Nephron (organoid): ENCODE data around the gene CD300H.
"Not testable (repeated sequence)": the region's sequence is repeated elsewhere in the genome, so short reads cannot be mapped to it uniquely, and the experiment has no call there.

Source experiments
- H3K27ac Mint-ChIP-seq, 3 experiments: 2 replicates each; pipeline ENCODE4 v1.8.0; 2020; ENCODE audit warnings: mixed read lengths in 3 of 3, mild to moderate bottlenecking in 2 of 3, moderate library complexity in 1 of 3
- H3K27me3 Mint-ChIP-seq: 2 replicates; pipeline ENCODE4 v1.8.0; 2021; ENCODE audit warnings: low read depth, mild to moderate bottlenecking, moderate library complexity, mixed read lengths
- H3K36me3 Mint-ChIP-seq: 2 replicates; pipeline ENCODE4 v1.8.0; 2020; ENCODE audit warnings: low read depth, mixed read lengths
- H3K4me1 Mint-ChIP-seq: 2 replicates; pipeline ENCODE4 v1.8.0; 2020; ENCODE audit warnings: mixed read lengths
- H3K4me3 Mint-ChIP-seq, 3 experiments: 2 replicates each; pipeline ENCODE4 v1.8.0; 2020; ENCODE audit warnings: mild to moderate bottlenecking in 3 of 3, mixed read lengths in 3 of 3, moderate library complexity in 2 of 3
- H3K9me3 Mint-ChIP-seq: 2 replicates; pipeline ENCODE4 v1.8.0; 2020; ENCODE audit warnings: mixed read lengths
- CTCF ChIP-seq, 3 experiments: fragments of 200-600 bp; sonication (generic); IDR thresholded peaks; one replicate each; pipeline ENCODE4 v1.5.0; 2021; ENCODE audit warnings: antibody characterized with exemption in 3 of 3; ENCODE audit not compliant: unreplicated experiment in 3 of 3

CD300H gene

GRCh38 chr17:74582633-74583032 lies 15.3 kb upstream of the CD300H start:
- no peak for TF ChIP-seq CTCF (IDR thresholded peaks at IDR 0.05; ENCODE audit: unreplicated experiment in 3 of 3)
- H3K4me1 Mint-ChIP-seq = no peaks in the 10 kb centered on the region
- H3K27ac Mint-ChIP-seq = no peak overlapping the region
- peaks cover 2% of the 10 kb centered on the region for H3K9me3 Mint-ChIP-seq
- peaks cover 4% of the 10 kb centered on the region for H3K27me3 Mint-ChIP-seq
- no peaks in the 10 kb centered on the region for H3K36me3 Mint-ChIP-seq
- H3K4me3 Mint-ChIP-seq = no peak overlapping the region

- H3K27ac Mint-ChIP-seq = no peak overlapping the region
- TF ChIP-seq CTCF (IDR thresholded peaks at IDR 0.05; ENCODE audit: unreplicated experiment in 3 of 3) = no peak
These were observed 12.6 kb upstream of the CD300H start for GRCh38 chr17:74579900-74580299.

GRCh38 chr17:74578979-74579378 lies 11.7 kb upstream of the CD300H start:
- Mint-ChIP-seq H3K4me1 (no peaks in the 10 kb centered on the region), H3K9me3 (peaks cover 2% of the 10 kb centered on the region), H3K27me3 (peaks cover 16% of the 10 kb centered on the region), H3K36me3 (no peaks in the 10 kb centered on the region), H3K27ac (no peak overlapping the region), H3K4me3 (no peak overlapping the region)
- TF ChIP-seq CTCF (IDR thresholded peaks at IDR 0.05; ENCODE audit: unreplicated experiment in 3 of 3) = no peak

More at GRCh38 chr17:74579900-74580299, 12.6 kb upstream of the CD300H start:
- Mint-ChIP-seq H3K4me3 (no peak overlapping the region), H3K9me3 (peaks cover 2% of the 10 kb centered on the region), H3K4me1 (no peaks in the 10 kb centered on the region), H3K36me3 (no peaks in the 10 kb centered on the region), H3K27me3 (peaks cover 12% of the 10 kb centered on the region)

- no peak overlapping the region for H3K27ac Mint-ChIP-seq
- H3K4me1 Mint-ChIP-seq = no peaks in the 10 kb centered on the region
- TF ChIP-seq CTCF (IDR thresholded peaks at IDR 0.05; ENCODE audit: unreplicated experiment in 3 of 3) = no peak
- no peak overlapping the region for H3K4me3 Mint-ChIP-seq
- peaks cover 22% of the 10 kb centered on the region for H3K27me3 Mint-ChIP-seq
- no peaks in the 10 kb centered on the region for H3K36me3 Mint-ChIP-seq
- peaks cover 2% of the 10 kb centered on the region for H3K9me3 Mint-ChIP-seq
These were observed 7.3 kb upstream of the CD300H start for GRCh38 chr17:74574489-74575142.

- not testable (repeated sequence) for H3K27ac Mint-ChIP-seq, H3K9me3 Mint-ChIP-seq, H3K36me3 Mint-ChIP-seq, H3K4me3 Mint-ChIP-seq, H3K4me1 Mint-ChIP-seq
- H3K27me3 Mint-ChIP-seq = peaks cover 23% of the 10 kb centered on the region
These were observed 6.3 kb upstream of the CD300H start for GRCh38 chr17:74573635-74574034.

GRCh38 chr17:74573169-74573568 lies 5.9 kb upstream of the CD300H start:
- no peak overlapping the region for H3K4me3 Mint-ChIP-seq
- TF ChIP-seq CTCF (IDR thresholded peaks at IDR 0.05; ENCODE audit: unreplicated experiment in 3 of 3) = no peak
- no peaks in the 10 kb centered on the region for H3K36me3 Mint-ChIP-seq

More at GRCh38 chr17:74573169-74573568, 5.9 kb upstream of the CD300H start:
- Mint-ChIP-seq H3K27ac (no peak overlapping the region), H3K9me3 (no peaks in the 10 kb centered on the region), H3K27me3 (peaks cover 25% of the 10 kb centered on the region), H3K4me1 (peaks cover 3% of the 10 kb centered on the region)
